Measurements from ENCODE around the gene BIK. TPM values are rescaled to one million over a fixed set of nuclear protein-coding genes. Genes with fewer than 3 reads are reported as not detected.

The BIK gene, protein sequence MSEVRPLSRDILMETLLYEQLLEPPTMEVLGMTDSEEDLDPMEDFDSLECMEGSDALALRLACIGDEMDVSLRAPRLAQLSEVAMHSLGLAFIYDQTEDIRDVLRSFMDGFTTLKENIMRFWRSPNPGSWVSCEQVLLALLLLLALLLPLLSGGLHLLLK
- 2.1 TPM for polyA plus RNA-seq
- long read RNA-seq, donor 1: 0 reads
- long read RNA-seq, donor 2: 0 reads
- long read RNA-seq, donor 3, partial matches to known transcripts: 0 of 34 reads
- long read RNA-seq, donor 3, other reads (novel, unspliced or antisense): 32 of 34 reads
- long read RNA-seq, donor 4: 0 reads
- long read RNA-seq, donor 5, partial matches to known transcripts: 0 of 1 reads
- long read RNA-seq, donor 5, other reads (novel, unspliced or antisense): 0 of 1 reads
- long read RNA-seq, donor 6, partial matches to known transcripts: 0 of 28 reads
- long read RNA-seq, donor 6, other reads (novel, unspliced or antisense): 27 of 28 reads
- long read RNA-seq, donor 7, partial matches to known transcripts: 0 of 1 reads
- long read RNA-seq, donor 7, other reads (novel, unspliced or antisense): 0 of 1 reads
- long read RNA-seq, donor 8, partial matches to known transcripts: 0 of 1 reads
- long read RNA-seq, donor 8, other reads (novel, unspliced or antisense): 0 of 1 reads
- long read RNA-seq, donor 9: 0 reads
- long read RNA-seq, donor 10, partial matches to known transcripts: 0 of 1 reads
- long read RNA-seq, donor 10, other reads (novel, unspliced or antisense): 0 of 1 reads
- long read RNA-seq, donor 11, partial matches to known transcripts: 0 of 2 reads
- long read RNA-seq, donor 11, other reads (novel, unspliced or antisense): 0 of 2 reads

DNA sequence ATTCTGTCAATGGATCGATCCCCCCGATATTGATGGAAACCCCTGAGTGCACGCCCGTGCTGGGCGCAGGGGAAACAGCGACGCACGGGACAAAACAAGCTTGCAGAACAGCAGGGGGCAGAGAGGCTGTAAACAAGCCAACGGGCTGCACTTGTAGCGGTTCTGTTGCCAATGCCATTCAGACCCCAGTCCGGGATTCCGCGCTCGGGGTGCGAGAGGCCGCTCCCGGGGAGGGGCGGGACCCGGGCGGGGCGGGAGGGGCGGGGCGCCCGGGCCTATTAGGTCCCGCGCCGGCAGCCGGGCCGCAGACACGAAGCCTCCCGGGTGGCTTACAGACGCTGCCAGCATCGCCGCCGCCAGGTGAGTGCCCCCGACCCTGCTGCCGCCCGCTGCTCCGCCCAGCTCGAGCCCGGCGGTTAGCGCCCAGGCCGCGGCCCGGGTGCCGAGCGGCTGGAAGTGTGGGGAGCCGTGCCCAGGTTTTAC is at the start of gene BIK:
Gene BIK (plus strand): TSS at position 307 of the 483 bp plus-strand sequence. CDS start 13,273 bp downstream, outside the sequence.
- WGBS (ENCODE audit: insufficient coverage, low lambda C conversion rate): no CpG with 5 or more reads among the region's 49 CpGs
- DNase-seq: peak in 1 of 2 donors; percentile 27

DNA sequence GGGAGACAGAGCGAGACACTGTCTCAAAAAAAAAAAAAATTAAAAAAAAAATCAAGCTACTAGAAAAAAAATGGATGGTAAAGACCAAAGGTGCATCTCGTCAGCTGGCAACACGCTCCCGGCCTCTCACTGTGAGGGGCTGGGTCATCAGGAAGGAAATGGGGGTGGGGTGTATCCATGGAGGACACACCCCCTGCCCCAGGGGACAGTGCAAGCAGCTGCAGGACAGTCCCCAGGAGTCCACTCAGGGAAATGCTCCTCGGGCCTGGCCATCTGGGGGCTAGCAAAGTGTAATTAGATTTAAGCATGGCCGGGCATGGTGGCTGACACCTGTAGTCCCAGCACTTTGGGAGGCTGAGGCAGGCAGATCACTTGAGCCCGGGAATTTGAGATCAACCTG is 44.4 kb upstream of the BIK start:
- H3K4me3 ChIP-seq (ENCODE audit: low read length): no peak overlapping the region
- H3K9me3 ChIP-seq (ENCODE audit: control insufficient read depth, low read depth, low read length): no peaks in the 10 kb centered on the region
- H3K27ac ChIP-seq (ENCODE audit: low read length): no peak overlapping the region
- WGBS (ENCODE audit: insufficient coverage, low lambda C conversion rate): 100% methylated on average over 1 of the region's 7 CpGs
- no peaks in the 10 kb centered on the region for H3K27me3 ChIP-seq (ENCODE audit: control insufficient read depth, insufficient read depth, low read length)
- no peaks in the 10 kb centered on the region for H3K4me1 ChIP-seq (ENCODE audit: control insufficient read depth, insufficient read depth, low read length)
- H3K36me3 ChIP-seq (ENCODE audit: control insufficient read depth, insufficient read depth, low read length): peaks cover 8% of the 10 kb centered on the region
- DNase-seq: no peak

More for the DNA sequence above, at the start of gene BIK:
- Histone ChIP-seq H3K27ac (ENCODE audit: low read length) (no peak within 1 kb of the TSS), H3K9me3 (ENCODE audit: control insufficient read depth, low read depth, low read length) (peaks cover 7% of the 10 kb centered on the region), H3K4me1 (ENCODE audit: control insufficient read depth, insufficient read depth, low read length) (peaks cover 8% of the 10 kb centered on the region), H3K27me3 (ENCODE audit: control insufficient read depth, insufficient read depth, low read length) (peaks cover 85% of the 10 kb centered on the region), H3K36me3 (ENCODE audit: control insufficient read depth, insufficient read depth, low read length) (no peaks in the 10 kb centered on the region), H3K4me3 (ENCODE audit: low read length) (peak within 1 kb of the TSS; percentile 13)

DNA sequence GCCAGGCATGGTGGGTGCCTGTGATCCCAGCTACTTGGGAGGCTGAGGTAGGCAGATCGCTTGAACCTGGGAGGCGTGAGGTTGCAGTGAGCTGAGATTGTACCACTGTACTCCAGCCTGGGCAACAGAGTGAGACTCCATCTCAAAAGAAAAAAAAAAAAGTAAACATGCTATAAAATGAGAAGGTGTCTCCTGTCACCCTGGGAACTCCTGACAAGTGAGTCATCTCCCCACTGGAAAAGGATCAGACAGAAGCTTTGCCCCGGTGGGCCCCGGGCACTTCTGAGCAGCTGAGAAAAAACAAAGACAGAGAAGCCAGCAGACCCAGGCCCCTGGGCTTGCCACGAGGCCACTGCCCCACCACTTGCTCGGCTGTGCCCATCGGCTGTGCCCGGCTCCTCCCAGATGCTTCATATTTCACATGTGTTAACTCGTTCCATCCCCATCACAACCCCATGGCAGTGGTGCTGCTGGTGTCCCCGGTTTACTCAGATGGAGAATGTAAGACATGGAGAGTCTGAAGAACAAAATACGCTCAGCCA is 43.6 kb upstream of the BIK start:
- Histone ChIP-seq H3K9me3 (ENCODE audit: control insufficient read depth, low read depth, low read length) (no peaks in the 10 kb centered on the region), H3K27me3 (ENCODE audit: control insufficient read depth, insufficient read depth, low read length) (no peaks in the 10 kb centered on the region), H3K4me1 (ENCODE audit: control insufficient read depth, insufficient read depth, low read length) (no peaks in the 10 kb centered on the region), H3K27ac (ENCODE audit: low read length) (no peak overlapping the region), H3K4me3 (ENCODE audit: low read length) (no peak overlapping the region), H3K36me3 (ENCODE audit: control insufficient read depth, insufficient read depth, low read length) (peaks cover 8% of the 10 kb centered on the region)
- 100% methylated on average over 2 of the region's 11 CpGs for WGBS (ENCODE audit: insufficient coverage, low lambda C conversion rate)
- DNase-seq: no peak

DNA sequence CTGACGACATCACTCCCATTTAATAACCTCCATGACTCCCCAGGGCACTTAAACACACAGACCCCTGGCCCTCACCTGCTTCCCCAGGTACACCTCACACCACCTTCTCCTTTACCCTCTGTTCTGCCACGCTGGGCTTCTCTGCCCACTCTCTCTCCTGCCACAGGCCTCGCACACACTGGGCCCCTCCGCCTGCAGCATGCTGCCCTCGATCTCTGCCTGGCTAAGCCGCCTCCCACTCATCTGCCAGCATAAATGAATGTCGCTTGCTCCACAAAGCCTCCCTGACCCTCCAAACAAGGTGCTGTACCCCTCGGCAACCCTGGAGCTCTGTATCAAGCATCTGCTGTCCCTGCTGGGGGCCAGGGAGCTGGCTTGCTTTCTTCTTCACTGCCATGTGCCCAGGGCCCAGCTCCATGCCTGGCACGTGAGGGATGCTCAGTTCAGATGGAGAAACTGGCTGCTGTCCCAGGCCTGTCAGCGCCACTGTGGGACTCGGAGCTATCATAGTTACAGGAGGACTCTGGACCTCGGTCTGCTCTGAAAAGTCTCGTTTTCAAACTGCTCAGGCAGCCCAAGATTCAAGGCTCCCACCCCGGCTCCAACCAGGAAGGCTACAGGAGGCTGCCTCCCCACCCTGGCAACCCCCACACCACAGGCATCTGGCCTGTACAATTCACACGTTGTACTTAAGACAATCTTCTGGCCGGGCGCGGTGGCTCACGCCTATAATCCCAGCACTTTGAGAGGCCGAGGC is 33.3 kb upstream of the BIK start:
- Histone ChIP-seq H3K9me3 (ENCODE audit: control insufficient read depth, low read depth, low read length) (no peaks in the 10 kb centered on the region), H3K36me3 (ENCODE audit: control insufficient read depth, insufficient read depth, low read length) (no peaks in the 10 kb centered on the region), H3K4me3 (ENCODE audit: low read length) (no peak overlapping the region), H3K27me3 (ENCODE audit: control insufficient read depth, insufficient read depth, low read length) (no peaks in the 10 kb centered on the region), H3K4me1 (ENCODE audit: control insufficient read depth, insufficient read depth, low read length) (peaks cover 19% of the 10 kb centered on the region), H3K27ac (ENCODE audit: low read length) (no peak overlapping the region)
- WGBS (ENCODE audit: insufficient coverage, low lambda C conversion rate): 100% methylated on average over 1 of the region's 20 CpGs
- peak; percentile 47 to 64 for DNase-seq

DNA sequence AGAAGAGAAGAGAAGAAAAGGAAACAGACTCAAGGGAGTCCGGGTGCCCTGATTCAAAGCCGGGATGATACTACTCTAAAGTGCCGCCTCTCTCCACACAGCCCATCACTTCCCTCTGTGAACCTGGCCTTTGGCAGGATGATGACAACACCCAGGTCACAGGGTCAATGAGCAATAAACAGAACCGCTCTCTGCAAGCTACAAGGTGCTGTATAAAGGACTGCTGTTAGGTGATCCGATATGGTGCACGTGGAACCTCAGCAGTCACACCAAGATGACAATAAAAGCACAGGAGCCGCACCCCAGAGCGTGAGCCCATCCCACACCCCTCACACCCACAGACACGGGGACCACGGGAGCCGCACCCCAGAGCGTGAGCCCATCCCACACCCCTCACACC is 32.0 kb upstream of the BIK start:
- no CpG with 5 or more reads among the region's 12 CpGs for WGBS (ENCODE audit: insufficient coverage, low lambda C conversion rate)
- peak; percentile 86 to 92 for DNase-seq
- Histone ChIP-seq H3K4me1 (ENCODE audit: control insufficient read depth, insufficient read depth, low read length) (peaks cover 19% of the 10 kb centered on the region), H3K9me3 (ENCODE audit: control insufficient read depth, low read depth, low read length) (no peaks in the 10 kb centered on the region), H3K27me3 (ENCODE audit: control insufficient read depth, insufficient read depth, low read length) (no peaks in the 10 kb centered on the region), H3K27ac (ENCODE audit: low read length) (no peak overlapping the region), H3K4me3 (ENCODE audit: low read length) (no peak overlapping the region), H3K36me3 (ENCODE audit: control insufficient read depth, insufficient read depth, low read length) (no peaks in the 10 kb centered on the region)

DNA sequence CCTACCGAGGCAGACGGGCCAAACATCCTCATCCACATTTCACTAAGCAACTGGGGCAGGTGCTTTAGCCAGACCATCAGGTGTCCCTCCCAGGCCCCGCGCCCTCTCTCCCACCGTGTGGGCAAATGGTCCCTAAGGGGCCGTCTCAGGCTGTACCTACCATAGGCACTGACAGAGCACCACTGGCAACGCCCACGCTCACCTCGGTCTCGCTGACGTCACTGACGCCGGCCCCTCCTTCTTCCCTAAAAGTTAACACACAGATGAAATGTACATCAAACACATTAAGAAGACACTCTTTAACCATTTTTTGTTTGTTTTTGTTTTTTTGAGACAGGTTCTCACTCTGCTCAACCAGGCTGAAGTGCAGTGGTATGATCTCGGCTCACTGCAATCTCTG is 30.8 kb upstream of the BIK start:
- Histone ChIP-seq H3K27me3 (ENCODE audit: control insufficient read depth, insufficient read depth, low read length) (no peaks in the 10 kb centered on the region), H3K4me1 (ENCODE audit: control insufficient read depth, insufficient read depth, low read length) (peaks cover 19% of the 10 kb centered on the region), H3K36me3 (ENCODE audit: control insufficient read depth, insufficient read depth, low read length) (no peaks in the 10 kb centered on the region), H3K27ac (ENCODE audit: low read length) (no peak overlapping the region), H3K4me3 (ENCODE audit: low read length) (no peak overlapping the region), H3K9me3 (ENCODE audit: control insufficient read depth, low read depth, low read length) (no peaks in the 10 kb centered on the region)
- DNase-seq: no peak
- WGBS (ENCODE audit: insufficient coverage, low lambda C conversion rate): 90% methylated on average over 2 of the region's 14 CpGs

DNA sequence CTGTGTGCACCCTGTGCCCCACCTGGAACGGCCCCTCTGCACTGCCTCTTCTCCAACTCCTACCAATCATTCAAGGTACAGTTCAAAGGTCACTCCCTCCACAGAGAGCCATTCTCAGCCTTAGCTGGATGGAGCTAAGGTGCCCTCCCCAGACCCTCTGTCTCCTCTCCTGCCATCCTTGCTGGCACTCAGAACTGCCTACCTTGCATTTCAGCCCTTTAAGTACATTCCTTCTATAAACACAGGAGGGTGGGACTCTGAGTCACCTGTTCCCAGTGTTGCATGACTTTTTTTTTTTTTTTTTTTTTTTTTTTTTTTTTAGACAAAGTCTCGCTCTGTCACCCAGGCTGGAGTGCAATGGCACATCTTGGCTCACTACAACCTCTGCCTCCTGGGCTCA is 29.9 kb upstream of the BIK start:
- peaks cover 19% of the 10 kb centered on the region for H3K4me1 ChIP-seq (ENCODE audit: control insufficient read depth, insufficient read depth, low read length)
- H3K27ac ChIP-seq (ENCODE audit: low read length): peak overlapping the region; percentile 32
- peak; percentile 74 to 80 for DNase-seq

DNA sequence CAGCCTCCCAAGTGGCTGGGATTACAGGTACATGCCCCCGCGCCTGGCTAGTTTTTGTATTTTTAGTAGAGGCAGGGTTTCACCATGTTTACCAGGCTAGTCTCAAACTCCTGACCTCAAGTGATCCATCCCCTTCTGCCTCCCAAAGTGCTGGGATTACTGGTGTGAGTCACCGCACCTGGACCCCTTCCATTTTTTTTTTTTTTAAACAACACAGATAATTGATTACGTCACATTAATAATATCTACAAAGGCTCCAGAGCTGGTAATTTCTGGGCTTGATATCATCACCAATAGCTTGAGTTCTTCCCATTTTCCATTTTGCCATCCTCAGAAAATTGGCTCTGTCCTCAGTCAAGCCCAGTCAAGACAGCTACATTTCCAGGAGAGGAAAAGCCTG is 28.6 kb upstream of the BIK start:
- no peaks in the 10 kb centered on the region for H3K27me3 ChIP-seq (ENCODE audit: control insufficient read depth, insufficient read depth, low read length)
- H3K9me3 ChIP-seq (ENCODE audit: control insufficient read depth, low read depth, low read length): peaks cover 2% of the 10 kb centered on the region
- no CpG with 5 or more reads among the region's 4 CpGs for WGBS (ENCODE audit: insufficient coverage, low lambda C conversion rate)
- DNase-seq: no peak
- no peak overlapping the region for H3K4me3 ChIP-seq (ENCODE audit: low read length)
- no peak overlapping the region for H3K27ac ChIP-seq (ENCODE audit: low read length)
- H3K4me1 ChIP-seq (ENCODE audit: control insufficient read depth, insufficient read depth, low read length): peaks cover 19% of the 10 kb centered on the region
- no peaks in the 10 kb centered on the region for H3K36me3 ChIP-seq (ENCODE audit: control insufficient read depth, insufficient read depth, low read length)

More for the DNA sequence above, 29.9 kb upstream of the BIK start:
- no CpG with 5 or more reads among the region's 2 CpGs for WGBS (ENCODE audit: insufficient coverage, low lambda C conversion rate)
- H3K36me3 ChIP-seq (ENCODE audit: control insufficient read depth, insufficient read depth, low read length): no peaks in the 10 kb centered on the region
- peaks cover under 1% of the 10 kb centered on the region for H3K9me3 ChIP-seq (ENCODE audit: control insufficient read depth, low read depth, low read length)
- no peaks in the 10 kb centered on the region for H3K27me3 ChIP-seq (ENCODE audit: control insufficient read depth, insufficient read depth, low read length)
- H3K4me3 ChIP-seq (ENCODE audit: low read length): no peak overlapping the region

DNA sequence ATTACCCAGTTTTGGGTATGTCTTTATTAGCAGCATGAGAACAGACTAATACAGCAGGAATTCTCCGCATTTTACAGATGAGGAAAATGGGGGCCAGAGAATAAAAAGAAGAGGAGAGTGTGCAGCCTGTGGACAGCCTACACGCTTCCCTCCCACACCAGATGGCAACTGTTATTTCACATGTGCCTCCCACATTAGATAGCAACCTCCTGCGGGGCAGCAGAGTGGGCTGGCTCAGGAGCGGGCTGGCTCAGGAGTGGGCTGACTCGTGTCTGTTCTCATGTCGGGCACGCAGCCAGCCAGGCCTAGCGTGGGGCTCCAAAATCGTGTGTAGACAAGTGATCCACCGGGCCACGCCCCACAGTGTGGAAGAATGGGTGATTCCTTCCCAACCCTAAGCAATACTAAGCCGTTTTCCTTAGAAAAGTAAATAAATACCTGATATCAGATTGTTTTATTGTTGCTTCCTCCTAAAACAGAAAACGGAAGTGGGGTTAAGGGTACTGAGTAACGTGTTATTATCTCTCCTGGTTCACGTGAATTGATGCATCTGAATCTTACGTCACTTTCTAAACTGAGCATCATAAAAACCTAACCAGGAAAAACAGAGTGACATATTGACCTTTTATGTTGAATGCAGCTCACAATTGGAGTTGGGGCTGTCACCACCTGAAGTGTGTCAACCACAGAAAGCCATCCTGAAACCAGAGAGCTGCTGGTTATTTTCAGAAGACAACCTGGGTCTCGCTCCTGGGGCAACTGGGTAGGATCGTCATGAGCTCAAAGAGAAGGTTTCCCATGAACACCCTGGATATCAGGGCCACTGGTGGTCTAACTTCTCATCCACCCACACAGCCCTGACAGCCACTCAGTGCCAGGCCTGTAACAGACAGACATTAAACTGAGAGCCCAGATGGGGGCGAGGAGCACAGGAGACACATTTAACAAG is 24.6 kb upstream of the BIK start:
- Histone ChIP-seq H3K9me3 (ENCODE audit: control insufficient read depth, low read depth, low read length) (peaks cover 2% of the 10 kb centered on the region), H3K27ac (ENCODE audit: low read length) (no peak overlapping the region), H3K4me1 (ENCODE audit: control insufficient read depth, insufficient read depth, low read length) (no peaks in the 10 kb centered on the region), H3K27me3 (ENCODE audit: control insufficient read depth, insufficient read depth, low read length) (no peaks in the 10 kb centered on the region), H3K4me3 (ENCODE audit: low read length) (no peak overlapping the region), H3K36me3 (ENCODE audit: control insufficient read depth, insufficient read depth, low read length) (no peaks in the 10 kb centered on the region)
- WGBS (ENCODE audit: insufficient coverage, low lambda C conversion rate): no CpG with 5 or more reads among the region's 19 CpGs
- no peak for DNase-seq

Data from large intestine (tissue), 12 donors.